Smooth muscle cell of the umbilical artery (primary cell): Measurements from ENCODE around the gene KDM5A. TPM values are rescaled to one million over a fixed set of nuclear protein-coding genes. Genes with fewer than 3 reads are reported as not detected.

Source experiments
- total RNA-seq: library from RNA; depleted of rRNA; stranded (reverse); fragments of >200 nt; gene quantifications from 2 replicates; pipeline ENCODE4 v1.2.3, GENCODE V29; 2014

The KDM5A gene
- total RNA-seq = 64.4 and 80.5 TPM in 2 replicates

GRCh38 chr12:389142-390096 lies at the start of gene KDM5A:
TSS of gene KDM5A (minus strand) at chr12:389320. CDS start at chr12:389091, 229 bp downstream.

DNA sequence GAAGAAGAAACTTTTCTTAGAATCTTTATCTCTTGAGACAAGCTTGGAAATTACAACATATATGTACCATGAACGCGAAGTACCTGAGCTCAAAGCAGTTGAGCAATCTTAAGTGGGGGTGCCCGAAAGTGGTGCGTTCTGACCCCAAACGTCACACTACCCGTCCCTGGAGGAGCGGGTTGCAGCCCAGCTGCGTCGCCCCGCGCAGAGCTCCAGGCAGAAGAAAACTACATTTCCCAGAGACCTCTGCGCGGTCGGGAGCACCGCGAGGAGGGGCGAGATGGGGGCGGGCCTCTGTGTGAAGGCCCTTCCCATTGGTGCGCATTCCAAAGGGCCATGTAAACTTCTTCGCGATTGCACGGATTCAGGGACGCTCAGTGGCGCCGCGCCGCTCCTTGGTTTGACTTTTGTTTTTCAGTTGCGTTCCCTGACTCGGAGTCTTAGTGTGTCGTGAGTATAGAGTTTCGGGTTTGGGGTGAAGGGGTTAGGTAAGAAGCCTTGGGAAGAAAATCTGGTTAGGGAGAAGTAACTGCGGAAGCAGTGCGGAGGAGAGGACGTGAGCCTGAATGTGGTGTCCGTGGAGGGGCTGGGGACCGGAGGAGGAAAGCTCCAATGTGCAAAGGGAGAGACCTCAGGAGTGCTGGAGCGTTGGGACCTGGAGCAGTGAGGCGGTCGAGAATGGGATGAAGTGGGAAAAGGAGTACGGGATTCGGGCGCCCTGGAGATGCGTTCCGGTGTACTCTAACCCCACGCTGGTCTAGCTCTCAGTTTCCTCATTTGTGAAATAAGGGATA lies 12.3 kb upstream of the KDM5A start, which contains the start of gene CCDC77:
Gene CCDC77 (plus strand): TSS at position 410 of the 794 bp plus-strand sequence. CDS start 7,740 bp downstream, outside the sequence.

GRCh38 chr12:262817-263216 lies 126.3 kb downstream of the KDM5A start, which contains the start of gene SLC6A13:
TSS of gene SLC6A13 (minus strand) at chr12:262836. CDS start at chr12:260052, 2,784 bp downstream.

Other genes starting within 250 kb of the KDM5A start
- gene SLC6A12, start 175.2 kb downstream of the KDM5A start, total RNA-seq = under 0.01 TPM in 1 of 2 replicates, not detected in the other
- gene SLC6A13, start 126.5 kb downstream of the KDM5A start, total RNA-seq = 0.42 TPM in 1 of 2 replicates, not detected in the other
- gene CCDC77, start 12.3 kb upstream of the KDM5A start, total RNA-seq = 4.5 and 9.2 TPM in 2 replicates
- 0.23 TPM in 1 of 2 replicates, not detected in the other for gene B4GALNT3, start 70.6 kb upstream of the KDM5A start, total RNA-seq